ENCODE data around the gene CXCL12.

The CXCL12 gene

DNA sequence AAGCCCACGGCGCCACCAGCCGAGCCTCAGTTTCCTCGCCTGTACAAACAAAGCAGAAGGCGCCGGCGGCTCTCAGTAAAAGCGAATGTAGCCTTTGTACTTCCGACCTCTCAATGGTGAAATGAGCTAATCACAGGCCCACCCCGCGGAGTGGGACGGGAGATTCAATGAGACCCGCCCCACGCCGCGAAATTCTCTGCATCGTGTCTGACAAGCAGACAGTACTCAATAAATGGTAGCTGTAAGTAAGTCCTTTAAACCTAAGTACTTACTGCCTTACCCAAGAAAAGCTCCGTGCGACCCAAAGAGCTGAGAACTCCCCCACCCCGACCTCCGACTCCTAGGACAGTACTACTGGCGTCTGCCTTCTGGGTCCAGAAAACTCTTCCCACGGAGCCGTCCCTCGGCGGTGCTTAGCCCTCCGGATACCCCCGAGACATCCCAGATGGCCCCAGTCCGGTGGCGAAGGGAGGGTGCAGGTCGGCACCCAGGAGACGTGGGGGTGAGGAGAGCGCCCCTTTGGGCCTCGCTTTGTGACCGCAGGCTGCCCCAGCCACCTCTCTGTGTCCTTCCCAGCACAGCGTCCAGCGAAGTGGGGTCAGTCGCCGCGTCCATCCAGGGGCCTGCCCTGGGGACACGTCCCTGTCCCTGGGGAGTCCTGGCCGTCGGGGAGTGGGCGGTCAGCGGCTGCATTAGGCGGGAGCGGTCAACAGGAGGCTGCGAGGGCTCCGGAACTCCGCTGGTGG lies 972 bp upstream of the CXCL12 start:
- no peak for DNase-seq (ENCODE audit: low read depth in 2 of 3, low spot score in 1 of 3)

GRCh38 chr10:44384601-44385025 lies 284 bp downstream of the CXCL12 start:
- no peak for DNase-seq (ENCODE audit: low read depth in 2 of 3, low spot score in 1 of 3)

DNA sequence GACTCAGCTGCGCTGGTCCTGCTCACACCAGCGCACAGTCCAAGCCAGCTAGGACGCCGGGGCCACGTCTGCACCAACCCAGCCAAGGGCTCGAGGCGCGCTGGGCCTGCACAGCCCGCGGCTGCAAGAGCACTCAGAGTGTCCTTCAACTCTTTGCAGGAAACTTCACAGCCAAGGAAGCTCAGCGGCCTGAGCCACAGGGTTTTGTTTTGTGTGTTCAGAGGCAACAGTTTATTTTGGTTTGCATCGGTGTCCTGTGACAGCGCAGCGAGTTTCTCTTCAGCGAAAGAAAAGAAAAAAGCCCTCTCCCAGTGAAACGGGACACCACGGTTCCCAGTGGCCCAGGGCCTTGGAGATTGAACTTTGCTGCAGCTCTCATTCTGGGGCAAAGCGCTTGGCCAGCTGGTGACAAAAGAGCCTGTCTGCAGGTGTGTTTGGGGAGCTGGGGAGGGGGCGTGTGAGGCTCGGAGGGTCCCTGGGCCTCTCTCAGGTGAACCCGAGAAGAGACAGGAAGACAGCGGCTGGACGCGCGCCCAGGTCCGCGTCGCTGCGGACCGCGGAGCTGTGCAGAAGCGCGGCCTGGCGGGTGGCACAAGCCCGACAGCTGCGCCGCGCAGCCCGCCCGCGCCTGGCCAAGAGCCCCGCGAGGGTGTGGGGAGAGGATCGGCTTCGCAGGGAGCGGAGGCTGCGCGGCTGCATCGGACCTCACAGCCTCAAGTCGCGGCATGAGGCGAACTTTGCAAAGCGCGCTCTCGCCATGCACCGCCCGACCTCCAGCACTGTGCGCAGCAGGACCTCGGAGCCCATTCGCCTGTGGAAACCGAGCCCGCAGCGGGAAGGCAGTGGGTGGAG lies 922 bp downstream of the CXCL12 start:
- DNase-seq (ENCODE audit: low read depth in 2 of 3, low spot score in 1 of 3): no peak

DNA sequence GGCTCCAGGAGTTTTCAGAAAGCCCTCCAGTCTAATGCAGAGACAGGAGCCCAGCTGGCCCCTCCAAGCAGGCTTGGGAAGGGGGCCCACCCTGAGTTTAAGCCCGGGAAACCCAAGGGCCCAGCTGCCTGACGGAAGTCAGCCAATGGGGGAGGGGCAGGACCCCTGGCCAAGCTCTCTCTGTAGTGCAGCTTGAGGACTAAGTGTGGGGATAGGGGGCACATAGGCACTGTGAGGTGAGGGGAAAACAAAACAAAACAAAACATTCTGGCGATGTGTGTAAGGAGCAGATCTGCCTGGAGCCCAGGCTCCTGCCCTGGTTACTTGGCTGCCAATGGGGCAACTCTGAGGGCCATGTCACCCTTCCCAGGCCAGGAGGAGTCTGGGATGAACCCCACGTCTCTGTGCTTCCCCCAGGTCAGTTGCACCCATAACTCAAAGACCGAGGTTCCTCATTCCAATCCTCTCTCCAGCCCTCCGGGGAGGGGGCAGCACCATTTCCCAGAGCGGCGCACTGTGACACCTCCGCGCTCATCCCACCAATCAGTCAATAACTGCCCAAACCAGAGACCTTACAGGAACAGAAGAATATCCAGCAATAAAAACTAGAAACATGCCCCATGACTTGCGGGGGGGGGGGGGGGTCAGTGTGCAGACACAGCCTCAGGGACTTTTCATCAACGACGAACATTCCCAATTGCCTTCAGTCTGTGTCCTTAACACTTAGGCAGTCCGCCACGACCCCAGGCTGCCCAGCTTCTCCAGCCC lies 1.7 kb downstream of the CXCL12 start:
- DNase-seq (ENCODE audit: low read depth in 2 of 3, low spot score in 1 of 3): no peak

DNA sequence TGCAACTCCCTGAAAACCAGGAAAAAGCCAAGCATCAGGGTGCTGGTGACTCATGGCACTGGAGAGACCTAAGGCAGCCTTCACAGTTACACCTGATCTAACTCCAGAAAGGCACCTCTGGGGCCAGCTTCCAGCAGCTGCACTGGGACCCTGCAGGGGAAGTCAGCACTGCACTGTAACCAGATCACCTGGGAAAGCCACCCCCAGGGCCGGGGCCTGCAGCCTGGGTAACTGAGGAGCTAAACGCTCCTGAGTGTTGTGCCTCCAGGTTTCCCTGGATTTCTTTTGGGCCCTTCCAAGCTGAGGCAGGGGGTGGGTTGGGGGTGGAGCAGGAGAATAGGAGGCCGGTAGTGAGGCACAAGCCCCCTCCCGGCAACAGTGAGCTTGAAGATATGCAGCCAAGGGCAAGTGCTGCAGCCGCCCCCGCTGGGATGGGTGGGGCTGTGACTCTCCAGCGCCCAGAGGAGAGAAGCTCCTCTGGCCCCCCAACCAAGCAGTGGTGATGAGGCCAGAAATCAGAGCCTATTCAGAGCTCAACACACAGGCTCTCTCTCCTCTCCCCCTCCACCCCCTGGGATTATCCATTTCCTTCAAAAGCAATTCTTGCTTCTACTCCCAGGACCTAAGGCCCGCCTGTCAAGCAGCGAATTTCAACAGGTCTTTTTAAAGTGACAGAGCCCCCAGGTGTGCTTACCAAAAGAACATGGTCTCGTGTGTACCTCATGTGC lies 2.6 kb downstream of the CXCL12 start:
- DNase-seq (ENCODE audit: low read depth in 2 of 3, low spot score in 1 of 3): no peak

GRCh38 chr10:44380829-44381600 lies 3.9 kb downstream of the CXCL12 start:
- DNase-seq (ENCODE audit: low read depth in 2 of 3, low spot score in 1 of 3): no peak

- no peak for DNase-seq (ENCODE audit: low read depth in 2 of 3, low spot score in 1 of 3)
These were observed 5.0 kb downstream of the CXCL12 start for GRCh38 chr10:44379907-44380306.

- no peak for DNase-seq (ENCODE audit: low read depth in 2 of 3, low spot score in 1 of 3)
These were observed 6.3 kb downstream of the CXCL12 start for GRCh38 chr10:44378626-44379025.

GRCh38 chr10:44377651-44378310 lies 7.1 kb downstream of the CXCL12 start:
- no peak for DNase-seq (ENCODE audit: low read depth in 2 of 3, low spot score in 1 of 3)

GRCh38 chr10:44376472-44377099 lies 8.3 kb downstream of the CXCL12 start:
- no peak for DNase-seq (ENCODE audit: low read depth in 2 of 3, low spot score in 1 of 3)

GRCh38 chr10:44374155-44374554 lies 10.7 kb downstream of the CXCL12 start:
- no peak for DNase-seq (ENCODE audit: low read depth in 2 of 3, low spot score in 1 of 3)

DNA sequence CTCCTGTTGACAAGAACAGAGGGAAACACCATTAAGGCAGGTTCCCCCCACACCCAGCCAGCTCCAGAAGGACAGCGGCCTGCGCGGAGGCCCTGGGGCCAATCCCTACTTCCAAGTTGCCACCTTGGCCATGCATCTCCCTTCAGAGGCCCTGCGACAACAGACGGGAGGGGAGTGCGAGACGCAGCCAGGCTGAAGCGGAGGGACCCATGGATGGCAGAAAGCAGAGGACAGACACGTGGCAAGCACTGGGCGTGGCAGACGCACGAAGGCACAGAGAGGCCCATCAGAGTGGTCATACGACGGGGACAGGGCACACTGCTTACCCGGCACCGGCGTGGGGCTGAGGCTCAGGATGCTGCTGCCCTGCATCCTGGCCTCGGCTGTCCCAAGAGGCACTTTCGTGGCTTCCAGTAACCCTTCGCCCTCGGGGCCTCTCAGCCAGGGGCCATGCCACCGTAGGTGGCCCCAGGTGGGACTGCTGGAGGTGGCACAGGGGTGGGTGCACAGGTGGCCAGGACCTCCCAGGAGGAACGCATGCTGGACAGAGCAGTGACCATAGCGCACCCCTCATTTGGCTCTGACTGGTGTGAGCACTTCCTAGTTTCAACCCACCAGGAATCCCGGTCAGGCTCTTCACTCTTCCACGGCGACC lies 11.4 kb downstream of the CXCL12 start:
- DNase-seq (ENCODE audit: low read depth in 2 of 3, low spot score in 1 of 3): no peak

DNA sequence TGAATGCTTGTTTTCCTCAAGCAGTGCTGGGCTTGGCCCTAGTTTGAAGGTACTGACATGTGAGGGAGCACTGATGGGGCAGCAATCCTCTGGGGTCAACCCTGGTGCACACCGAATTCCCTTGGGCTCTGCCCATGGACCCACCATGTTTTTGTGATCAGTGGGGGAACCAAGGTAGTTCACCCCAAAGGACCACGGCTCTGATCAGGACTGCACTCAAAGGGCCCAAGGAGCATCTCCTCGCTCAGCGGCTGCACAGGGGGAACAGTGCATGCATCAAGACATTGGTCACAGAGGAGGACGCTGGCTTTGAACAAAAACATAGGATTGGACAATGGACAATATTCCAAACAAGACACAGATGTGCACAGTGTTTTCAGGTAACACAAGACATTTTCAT lies 12.7 kb downstream of the CXCL12 start:
- DNase-seq (ENCODE audit: low read depth in 2 of 3, low spot score in 1 of 3): no peak

GRCh38 chr10:44370731-44371248 lies 14.1 kb downstream of the CXCL12 start:
- no peak for DNase-seq (ENCODE audit: low read depth in 2 of 3, low spot score in 1 of 3)

- no peak for DNase-seq (ENCODE audit: low read depth in 2 of 3, low spot score in 1 of 3)
These were observed 15.0 kb downstream of the CXCL12 start for GRCh38 chr10:44369854-44370253.

- no peak for DNase-seq (ENCODE audit: low read depth in 2 of 3, low spot score in 1 of 3)
These were observed 15.6 kb downstream of the CXCL12 start for GRCh38 chr10:44369296-44369695.

GRCh38 chr10:44368637-44369036 lies 16.3 kb downstream of the CXCL12 start:
- no peak for DNase-seq (ENCODE audit: low read depth in 2 of 3, low spot score in 1 of 3)

DNA sequence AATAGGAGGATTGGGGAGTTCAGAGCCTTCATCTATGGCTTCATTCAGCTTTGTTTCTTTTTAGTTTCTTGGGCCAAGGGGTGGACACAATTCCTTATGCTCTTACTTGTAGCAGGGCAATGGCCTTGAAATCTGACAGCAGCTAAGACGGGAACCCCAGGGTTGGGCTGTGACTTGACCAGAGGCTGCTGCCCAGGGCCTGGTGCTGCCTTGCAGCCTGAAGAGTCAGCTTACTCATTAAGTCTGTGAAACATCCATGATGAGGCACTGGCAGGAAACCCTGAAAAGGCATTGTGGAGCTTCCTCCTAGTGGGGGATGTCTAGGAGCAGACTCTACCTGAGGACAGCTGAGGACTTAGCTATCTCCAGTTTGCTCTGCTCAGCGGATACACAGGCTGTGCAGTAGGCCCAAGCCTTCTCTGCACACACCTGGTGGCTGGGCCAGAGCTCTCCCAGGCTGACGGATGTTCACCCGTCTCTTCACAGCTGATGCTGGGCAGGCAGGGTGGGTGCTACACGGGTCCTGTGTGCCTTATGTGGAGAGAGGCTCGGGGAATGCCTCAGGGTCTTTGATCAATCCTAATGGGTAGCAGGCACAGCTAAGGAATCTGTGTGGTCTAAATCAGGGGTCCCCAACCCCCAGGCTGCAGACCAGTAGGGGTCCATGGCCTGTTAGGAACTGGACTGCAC lies 17.8 kb downstream of the CXCL12 start:
- DNase-seq (ENCODE audit: low read depth in 2 of 3, low spot score in 1 of 3): no peak
